GM12878 (cell line): ENCODE measurements around the gene SCNN1B.

Source experiments
- EGR1 ChIP-seq, 2 experiments: IDR thresholded peaks; 1 replicate in 1 of 2; 2 replicates in 1 of 2; pipeline ENCODE4 v1.6.1; 2011 to 2012; ENCODE audit warnings: low read depth in 2 of 2, low read length in 2 of 2, borderline replicate concordance in 1 of 2, mild to moderate bottlenecking in 1 of 2, moderate library complexity in 1 of 2
- EZH2 ChIP-seq: IDR thresholded peaks from 2 replicates; pipeline ENCODE4 v1.6.1; 2012; ENCODE audit warnings: low read depth, mild to moderate bottlenecking, control low read depth, inconsistent platforms, low read length, borderline replicate concordance; ENCODE audit not compliant: control insufficient read depth
- GABPA ChIP-seq: IDR thresholded peaks from 2 replicates; pipeline ENCODE4 v1.6.1; 2014; ENCODE audit warnings: antibody characterized with exemption, low read depth, mild to moderate bottlenecking, inconsistent platforms
- HCFC1 ChIP-seq: fragments of 150-350 bp; IDR thresholded peaks from 2 replicates; pipeline ENCODE4 v1.6.1; 2014; ENCODE audit warnings: low read length
- POLR2AphosphoS2 ChIP-seq: IDR thresholded peaks from 2 replicates; pipeline ENCODE4 v1.6.1; 2011; ENCODE audit warnings: low read depth, mild to moderate bottlenecking, low read length, improper control_type of control experiment, moderate library complexity
- POLR2AphosphoS5 ChIP-seq: IDR thresholded peaks from 2 replicates; pipeline ENCODE4 v1.6.1; 2011; ENCODE audit warnings: mild to moderate bottlenecking, low read length, inconsistent platforms
- RCOR1 ChIP-seq: conservative IDR thresholded peaks from 2 replicates; pipeline ENCODE4 v1.6.1; 2012; ENCODE audit warnings: low read depth, low read length, improper control_type of control experiment
- TF ChIP-seq, protein P1 (sequence below), 3 experiments: IDR thresholded peaks in 2 of 3; conservative IDR thresholded peaks in 1 of 3; 2 replicates each; pipeline ENCODE4 v1.5.1; 2011; ENCODE audit warnings: low read depth in 3 of 3, low read length in 3 of 3, mild to moderate bottlenecking in 3 of 3, control low read depth in 2 of 3, moderate library complexity in 2 of 3, inconsistent platforms in 1 of 3, mixed read lengths in 1 of 3; ENCODE audit not compliant: control insufficient read depth in 2 of 3, insufficient read depth in 1 of 3; ENCODE audit errors: extremely low read depth in 1 of 3
- TF ChIP-seq, protein P2 (sequence below): fragments of 450-650 bp; IDR thresholded peaks from 2 replicates; pipeline ENCODE4 v1.6.1; 2017; ENCODE audit warnings: low read depth, mild to moderate bottlenecking, moderate library complexity

GRCh38 chr16:23330161-23330560, 28.1 kb downstream of the SCNN1B start:
- TF ChIP-seq, protein P1, sequence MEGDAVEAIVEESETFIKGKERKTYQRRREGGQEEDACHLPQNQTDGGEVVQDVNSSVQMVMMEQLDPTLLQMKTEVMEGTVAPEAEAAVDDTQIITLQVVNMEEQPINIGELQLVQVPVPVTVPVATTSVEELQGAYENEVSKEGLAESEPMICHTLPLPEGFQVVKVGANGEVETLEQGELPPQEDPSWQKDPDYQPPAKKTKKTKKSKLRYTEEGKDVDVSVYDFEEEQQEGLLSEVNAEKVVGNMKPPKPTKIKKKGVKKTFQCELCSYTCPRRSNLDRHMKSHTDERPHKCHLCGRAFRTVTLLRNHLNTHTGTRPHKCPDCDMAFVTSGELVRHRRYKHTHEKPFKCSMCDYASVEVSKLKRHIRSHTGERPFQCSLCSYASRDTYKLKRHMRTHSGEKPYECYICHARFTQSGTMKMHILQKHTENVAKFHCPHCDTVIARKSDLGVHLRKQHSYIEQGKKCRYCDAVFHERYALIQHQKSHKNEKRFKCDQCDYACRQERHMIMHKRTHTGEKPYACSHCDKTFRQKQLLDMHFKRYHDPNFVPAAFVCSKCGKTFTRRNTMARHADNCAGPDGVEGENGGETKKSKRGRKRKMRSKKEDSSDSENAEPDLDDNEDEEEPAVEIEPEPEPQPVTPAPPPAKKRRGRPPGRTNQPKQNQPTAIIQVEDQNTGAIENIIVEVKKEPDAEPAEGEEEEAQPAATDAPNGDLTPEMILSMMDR (IDR thresholded peaks at IDR 0.05 in 2 of 3, conservative IDR thresholded peaks at IDR 0.05 in 1 of 3; ENCODE audit: control insufficient read depth in 2 of 3, extremely low read depth in 1 of 3, insufficient read depth in 1 of 3, low read depth in 3 of 3, low read length in 3 of 3): no peak
- TF ChIP-seq, protein P2, sequence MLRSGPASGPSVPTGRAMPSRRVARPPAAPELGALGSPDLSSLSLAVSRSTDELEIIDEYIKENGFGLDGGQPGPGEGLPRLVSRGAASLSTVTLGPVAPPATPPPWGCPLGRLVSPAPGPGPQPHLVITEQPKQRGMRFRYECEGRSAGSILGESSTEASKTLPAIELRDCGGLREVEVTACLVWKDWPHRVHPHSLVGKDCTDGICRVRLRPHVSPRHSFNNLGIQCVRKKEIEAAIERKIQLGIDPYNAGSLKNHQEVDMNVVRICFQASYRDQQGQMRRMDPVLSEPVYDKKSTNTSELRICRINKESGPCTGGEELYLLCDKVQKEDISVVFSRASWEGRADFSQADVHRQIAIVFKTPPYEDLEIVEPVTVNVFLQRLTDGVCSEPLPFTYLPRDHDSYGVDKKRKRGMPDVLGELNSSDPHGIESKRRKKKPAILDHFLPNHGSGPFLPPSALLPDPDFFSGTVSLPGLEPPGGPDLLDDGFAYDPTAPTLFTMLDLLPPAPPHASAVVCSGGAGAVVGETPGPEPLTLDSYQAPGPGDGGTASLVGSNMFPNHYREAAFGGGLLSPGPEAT: no peak
- TF ChIP-seq POLR2AphosphoS2: no peak
- no peak for TF ChIP-seq HCFC1
- no peak for TF ChIP-seq EZH2
- TF ChIP-seq EGR1 (IDR thresholded peaks at IDR 0.05; ENCODE audit: borderline replicate concordance in 1 of 2, low read depth in 2 of 2, low read length in 2 of 2): no peak
- no peak for TF ChIP-seq GABPA
- no peak for TF ChIP-seq RCOR1
- TF ChIP-seq POLR2AphosphoS5: no peak
